Activated CD4-positive, alpha-beta T cell treated with anti-CD3 and anti-CD28 coated beads, Interleukin-2, amount 50 U/mL, for 16 hours (primary cell): ENCODE data around the gene CD80.
"Not testable (repeated sequence)": the region's sequence is repeated elsewhere in the genome, so short reads cannot be mapped to it uniquely, and the experiment has no call there.

Source experiments
- DNase-seq: peaks from one replicate; pipeline ENCODE4 v3.0.0-alpha.2; 2020

CD80 gene

GRCh38 chr3:119580067-119580760, 20.8 kb upstream of the CD80 start:
- DNase-seq, result peak; percentile 29

DNA sequence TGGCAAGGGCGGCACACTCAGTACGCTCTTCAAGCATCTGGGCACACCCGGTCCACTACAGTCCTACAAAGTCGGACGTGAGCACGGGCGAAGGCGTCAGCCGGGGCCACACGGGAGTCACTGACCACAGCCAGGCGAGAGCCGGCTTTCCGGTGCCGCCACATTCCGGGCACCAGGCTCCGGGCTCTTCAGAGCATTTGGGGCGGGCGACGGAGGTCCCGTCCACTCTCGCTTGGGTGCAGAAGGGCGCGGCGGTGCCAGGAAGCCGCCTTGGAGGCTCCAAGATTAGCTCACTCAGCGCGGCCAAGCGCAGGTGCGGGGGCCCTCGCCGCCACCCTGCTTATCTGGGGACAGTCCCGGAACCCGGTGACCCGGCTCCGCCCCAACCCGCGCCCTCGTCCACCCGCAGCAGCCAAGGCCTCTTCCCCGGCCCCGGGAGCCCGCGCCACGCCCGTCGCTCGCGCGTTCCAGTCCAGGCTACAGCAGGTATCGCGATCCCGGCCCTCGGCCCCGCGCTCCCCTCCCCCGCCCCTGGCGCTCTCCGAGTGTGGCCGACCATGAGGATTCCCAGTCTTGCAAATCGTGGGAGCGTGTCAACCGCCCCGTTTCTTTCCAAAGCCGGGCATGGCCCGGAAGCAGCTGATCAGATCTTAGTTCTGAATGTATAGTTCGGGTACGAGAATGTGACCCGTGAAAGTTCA, 20.1 kb upstream of the CD80 start, which contains the start of gene ADPRH:
TSS of gene ADPRH (plus strand) at position 127 of the 701 bp plus-strand sequence. CDS start 2,678 bp downstream, outside the sequence.
- peak; percentile 64 for DNase-seq

DNA sequence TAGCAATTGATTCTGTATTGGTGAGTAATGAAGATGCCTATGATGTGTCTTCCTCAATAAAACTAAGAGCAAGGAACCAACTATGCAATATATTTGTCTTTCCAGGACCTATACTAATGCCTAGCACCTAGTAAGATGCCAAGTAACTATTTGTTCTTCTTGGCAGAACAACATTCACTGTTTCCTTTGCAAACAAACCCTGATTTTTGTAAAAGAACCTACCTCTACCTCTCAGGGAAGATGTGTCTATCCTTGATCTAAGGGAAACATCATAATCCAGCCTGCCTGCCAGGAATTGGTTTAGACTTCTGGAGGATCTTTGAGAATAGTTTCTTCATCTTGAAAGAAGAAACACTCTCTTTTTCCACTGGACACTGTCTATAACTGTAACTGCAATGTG, 16.1 kb upstream of the CD80 start:
- DNase-seq, result no peak

DNA sequence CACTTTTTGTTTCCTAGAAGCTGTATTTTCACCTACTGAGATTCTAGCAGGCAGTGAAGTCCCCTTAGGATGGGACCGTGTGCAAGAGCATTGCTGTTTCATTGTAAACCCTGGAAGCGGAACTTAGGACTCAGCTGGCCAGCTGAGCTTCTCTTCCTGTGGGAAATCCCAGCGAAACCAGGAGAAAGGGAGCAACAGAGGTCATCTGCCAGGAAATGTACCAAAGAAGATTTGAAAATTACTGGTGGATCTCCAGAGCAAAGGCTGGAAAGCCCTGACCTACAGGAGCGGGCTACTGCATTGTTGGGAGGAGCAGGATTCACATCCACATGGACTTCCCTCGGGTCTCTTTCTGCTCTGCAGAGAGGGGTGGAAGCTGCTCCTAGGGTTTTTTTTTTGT, 12.3 kb upstream of the CD80 start:
- DNase-seq, result no peak

DNA sequence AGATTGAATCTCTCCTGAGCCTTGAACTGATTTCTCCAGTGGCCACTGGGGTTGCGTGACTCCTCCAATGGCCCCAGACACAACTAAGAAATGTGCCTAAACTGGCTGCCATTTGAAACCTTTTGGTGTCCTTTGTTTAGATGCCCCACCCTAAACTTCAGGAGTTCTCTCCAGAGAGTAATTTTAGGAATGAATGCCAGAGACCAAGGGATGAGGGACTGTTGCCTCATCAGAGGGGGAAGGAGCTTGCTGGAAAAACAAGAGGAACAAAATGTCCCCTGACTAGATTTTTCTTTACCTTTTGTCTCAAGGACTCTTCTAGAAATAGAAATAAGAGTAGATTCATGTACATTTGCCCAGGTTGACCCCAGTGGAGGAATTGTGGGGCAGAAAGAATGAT, 11.8 kb upstream of the CD80 start:
- no peak for DNase-seq

- DNase-seq, result no peak
These were observed 10.8 kb upstream of the CD80 start for GRCh38 chr3:119570229-119570628.

- DNase-seq, result no peak
These were observed 9.7 kb upstream of the CD80 start for GRCh38 chr3:119569156-119569555.

DNA sequence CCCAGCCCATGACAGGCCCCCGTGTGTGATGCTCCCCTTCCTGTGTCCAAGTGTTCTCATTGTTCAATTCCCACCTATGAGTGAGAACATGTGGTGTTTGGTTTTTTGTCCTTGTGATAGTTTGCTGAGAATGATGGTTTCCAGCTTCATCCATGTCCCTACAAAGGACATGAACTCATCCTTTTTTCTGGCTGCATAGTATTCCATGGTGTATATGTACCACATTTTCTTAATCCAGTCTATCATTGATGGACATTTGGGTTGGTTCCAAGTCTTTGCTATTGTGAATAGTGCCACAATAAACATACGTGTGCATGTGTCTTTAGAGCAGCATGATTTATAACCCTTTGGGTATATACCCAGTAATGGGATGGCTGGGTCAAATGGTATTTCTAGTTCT, 3.9 kb upstream of the CD80 start:
- not testable (repeated sequence) for DNase-seq

- DNase-seq, result peak; percentile 81
These were observed 3.0 kb upstream of the CD80 start for GRCh38 chr3:119562307-119562961.

GRCh38 chr3:119560160-119560559, 746 bp upstream of the CD80 start:
- DNase-seq, result no peak

DNA sequence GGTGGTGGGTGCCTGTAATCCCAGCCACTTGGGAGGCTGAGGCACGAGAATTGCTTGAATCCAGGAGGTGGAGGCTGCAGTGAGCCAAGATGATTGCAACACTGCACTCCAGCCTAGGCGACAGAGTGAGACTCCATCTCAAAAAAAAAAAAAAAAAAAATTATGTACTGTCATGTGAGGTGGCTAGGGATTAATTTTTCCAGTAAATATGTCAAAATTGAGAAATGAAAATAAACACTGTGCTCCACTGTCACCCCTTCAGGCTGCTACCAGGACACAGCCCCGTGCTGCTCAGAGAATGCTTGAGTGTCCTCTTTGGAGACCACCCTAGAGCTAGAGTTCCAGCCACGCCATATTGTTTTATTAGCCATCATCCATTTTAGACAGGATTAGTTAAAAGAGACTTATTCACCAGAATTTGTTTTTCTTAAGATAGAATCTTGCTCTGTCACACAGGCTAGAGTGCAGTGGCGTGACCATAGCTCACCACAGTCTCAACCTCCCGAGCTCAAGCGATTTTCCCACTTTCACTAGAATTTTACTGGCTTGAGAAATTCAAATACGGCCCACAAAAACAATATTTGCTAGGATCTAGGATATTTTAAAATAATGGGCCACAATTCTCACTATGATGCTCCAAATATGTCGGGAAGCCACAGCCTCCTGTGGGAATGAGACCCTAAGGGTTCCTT, 642 bp downstream of the CD80 start:
- DNase-seq, result no peak

DNA sequence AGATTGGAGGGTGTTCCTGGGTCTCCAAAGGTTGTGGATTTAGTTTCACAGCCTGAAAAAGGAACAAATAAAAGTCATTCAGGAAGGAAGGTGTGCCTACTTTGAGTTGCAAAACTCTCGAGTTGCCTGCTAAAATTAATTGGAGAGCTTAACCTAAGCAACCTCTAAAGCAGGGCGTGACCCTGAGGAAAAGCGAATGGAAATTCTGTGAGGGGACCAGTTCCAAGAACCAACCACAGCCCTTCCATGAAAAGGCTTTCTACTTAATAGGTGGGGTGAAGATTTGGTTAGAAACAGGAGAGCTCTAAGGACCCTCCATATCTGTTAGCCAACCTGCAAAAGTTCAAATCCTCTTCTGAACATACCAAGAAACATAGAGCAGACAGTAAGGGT, 1.5 kb downstream of the CD80 start:
- peak; percentile 35 for DNase-seq

DNA sequence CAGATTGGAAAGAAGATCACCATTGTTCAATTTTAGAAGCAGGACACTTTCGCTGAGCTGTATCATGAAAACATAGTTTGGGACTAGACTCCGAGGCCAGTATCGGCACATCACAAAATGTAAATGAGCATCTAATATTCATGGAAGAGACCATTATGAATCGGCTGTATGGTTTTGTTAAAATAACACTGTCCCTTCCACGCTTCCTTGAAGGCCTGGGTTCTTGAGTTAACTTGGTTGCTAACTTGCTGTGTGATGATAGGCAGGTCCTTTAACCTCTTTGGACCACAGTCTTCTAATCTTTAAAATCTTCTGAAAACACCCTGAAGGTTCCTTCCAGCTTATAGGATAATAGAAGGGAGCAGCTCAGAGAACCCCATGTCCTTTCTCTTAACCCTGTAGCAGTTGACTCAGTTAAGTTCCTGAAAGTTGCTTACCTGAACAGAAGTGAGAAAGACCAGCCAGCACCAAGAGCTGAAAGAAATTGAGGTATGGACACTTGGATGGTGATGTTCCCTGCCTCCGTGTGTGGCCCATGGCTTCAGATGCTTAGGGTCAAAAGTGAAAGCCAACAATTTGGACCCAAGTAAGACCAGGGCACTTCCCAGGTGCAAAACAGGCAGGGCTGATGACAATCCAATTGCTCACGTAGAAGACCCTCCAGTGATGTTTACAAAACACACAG, 2.1 kb downstream of the CD80 start:
- no peak for DNase-seq

GRCh38 chr3:119555929-119556328, 3.5 kb downstream of the CD80 start:
- DNase-seq, result no peak

DNA sequence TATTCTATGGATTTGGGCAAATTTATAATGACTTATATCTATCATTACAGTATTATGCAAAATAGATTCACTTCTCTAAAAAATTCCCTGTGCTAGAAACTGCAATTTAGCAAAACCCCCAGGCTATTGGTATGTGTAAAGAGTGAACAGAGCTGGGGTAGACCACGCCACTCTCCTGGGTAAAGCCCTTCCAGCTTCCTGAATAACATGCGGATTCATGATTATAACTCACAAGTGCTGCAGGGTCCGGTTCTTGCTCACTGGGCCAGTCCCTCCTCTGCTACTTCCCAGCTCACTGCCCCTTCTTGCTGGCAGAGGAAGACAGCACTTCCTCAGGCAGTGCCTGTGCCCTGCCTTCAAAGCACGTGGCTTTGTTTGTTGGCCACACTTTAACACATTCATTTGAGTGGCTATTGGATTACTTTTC, 4.1 kb downstream of the CD80 start:
- no peak for DNase-seq

DNA sequence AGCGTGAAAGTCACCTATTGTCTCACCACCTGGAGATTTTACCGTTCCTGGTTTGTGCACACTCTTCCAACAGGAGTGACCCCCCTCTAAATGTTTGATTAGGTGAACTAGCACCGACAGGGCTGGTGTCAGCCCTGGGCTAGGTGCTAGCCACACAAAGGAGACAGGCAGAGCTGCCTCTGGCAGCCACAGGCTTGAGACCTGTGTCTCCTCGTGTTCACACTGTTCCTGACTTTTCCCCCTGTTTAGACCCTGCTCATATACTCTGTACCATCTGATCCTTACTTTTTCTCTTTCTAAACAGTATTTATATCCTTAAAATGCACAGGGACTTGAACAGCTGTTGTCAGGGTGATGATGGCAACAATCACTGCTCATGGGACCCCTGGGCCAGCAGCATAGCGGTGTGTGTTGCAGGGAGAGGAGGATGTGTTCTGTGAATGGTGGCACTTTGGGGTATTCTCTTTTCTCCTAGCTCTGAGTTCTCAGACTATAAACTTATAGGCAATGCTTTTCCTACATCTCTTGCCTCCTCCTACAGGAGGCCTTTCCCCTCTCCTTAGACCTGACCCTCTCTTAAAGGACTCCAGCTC, 5.5 kb downstream of the CD80 start:
- no peak for DNase-seq

GRCh38 chr3:119552928-119553327, 6.5 kb downstream of the CD80 start:
- not testable (repeated sequence) for DNase-seq

- no peak for DNase-seq
These were observed 7.8 kb downstream of the CD80 start for GRCh38 chr3:119551598-119551997.

- no peak for DNase-seq
These were observed 9.1 kb downstream of the CD80 start for GRCh38 chr3:119550192-119550910.

- DNase-seq, result no peak
These were observed 11.1 kb downstream of the CD80 start for GRCh38 chr3:119548341-119548740.

DNA sequence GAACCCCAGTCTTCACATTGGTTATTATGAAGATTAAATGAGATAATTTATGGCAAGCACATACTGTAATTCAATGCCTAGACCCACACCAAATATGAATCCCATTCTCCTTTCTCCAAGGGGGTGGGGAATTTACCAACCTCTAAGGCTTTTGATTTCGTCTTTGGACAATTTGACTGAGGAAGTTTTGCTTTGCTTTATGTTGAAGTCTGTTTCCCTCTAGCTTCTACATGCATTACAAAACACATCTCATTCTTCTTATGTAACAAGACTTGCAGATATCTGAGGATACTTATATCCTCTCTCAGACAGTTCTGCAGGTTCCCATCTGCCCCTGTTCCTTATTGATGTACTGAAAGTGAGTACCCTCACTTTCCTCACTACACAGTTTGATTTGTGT, 12.2 kb downstream of the CD80 start:
- no peak for DNase-seq

- DNase-seq, result no peak
These were observed 16.3 kb downstream of the CD80 start for GRCh38 chr3:119543147-119543546.
